ENCODE results near the gene GORASP1.

- TF ChIP-seq CTCF (IDR thresholded peaks at IDR 0.05; ENCODE audit: insufficient read depth, low read depth, low read length): no peak
- no peak for TF ChIP-seq EZH2 (IDR thresholded peaks at IDR 0.05; ENCODE audit: insufficient read depth, low read length)
These were observed 21.3 kb downstream of the GORASP1 start for GRCh38 chr3:39086144-39086543.

All from astrocyte (in vitro differentiated cells and primary cell).